Activated CD4-positive, alpha-beta T cell treated with anti-CD3 and anti-CD28 coated beads for 36 hours (primary cell): Measurements from ENCODE around the gene TCTA. TPM values are rescaled to one million over a fixed set of nuclear protein-coding genes. Genes with fewer than 3 reads are reported as not detected.

ENCODE experiments used
- ATAC-seq: fragments of 200-7000 bp; cut with Tn5 transposase; one replicate; pipeline ENCODE4 v1.10.0; 2021; ENCODE audit warnings: mild to moderate bottlenecking, moderate library complexity
- CTCF ChIA-PET: fragments of 350-600 bp; sonication (Branson Sonifier 250); formaldehyde crosslinking; loops from one replicate; lab custom pipeline; 2021; ENCODE audit warnings: antibody characterized with exemption; lab: Charles Lee
- POLR2A ChIA-PET: fragments of 350-600 bp; sonication (Branson Sonifier 250); formaldehyde crosslinking; loops from one replicate; lab custom pipeline; 2021; ENCODE audit warnings: antibody characterized with exemption, inconsistent platforms; lab: Charles Lee
- DNase-seq: peaks from one replicate; pipeline ENCODE4 v3.0.0-alpha.2; 2020
- H3K27ac Mint-ChIP-seq: one replicate; pipeline ENCODE4 v1.8.0; 2021; ENCODE audit warnings: mixed read lengths
- H3K27me3 Mint-ChIP-seq: one replicate; pipeline ENCODE4 v1.8.0; 2021; ENCODE audit warnings: mixed read lengths
- H3K36me3 Mint-ChIP-seq: one replicate; pipeline ENCODE4 v1.8.0; 2021; ENCODE audit warnings: low read depth, mixed read lengths
- H3K4me1 Mint-ChIP-seq: one replicate; pipeline ENCODE4 v1.8.0; 2021; ENCODE audit warnings: mixed read lengths
- H3K4me3 Mint-ChIP-seq: one replicate; pipeline ENCODE4 v1.8.0; 2021; ENCODE audit warnings: mild to moderate bottlenecking, moderate library complexity, mixed read lengths
- H3K9me3 Mint-ChIP-seq: one replicate; pipeline ENCODE4 v1.8.0; 2021; ENCODE audit warnings: low read depth, mixed read lengths
- intact Hi-C, 2 experiments: fragments of 100-400 bp; cut with DNase I in 1 of 2; cut with micrococcal nuclease in 1 of 2; formaldehyde crosslinking; loops; one replicate each; pipeline versions ENCODE4 v1.14.2 to v1.15.1; 2022 to 2024; cut with DNase I, micrococcal nuclease
- total RNA-seq, 2 experiments: library from RNA; stranded (reverse); gene quantifications; one replicate each; pipeline ENCODE4 v1.2.3, GENCODE V29; 2021

TCTA gene
- total RNA-seq, 2 experiments from 2014 or later = 9.4 TPM

DNA sequence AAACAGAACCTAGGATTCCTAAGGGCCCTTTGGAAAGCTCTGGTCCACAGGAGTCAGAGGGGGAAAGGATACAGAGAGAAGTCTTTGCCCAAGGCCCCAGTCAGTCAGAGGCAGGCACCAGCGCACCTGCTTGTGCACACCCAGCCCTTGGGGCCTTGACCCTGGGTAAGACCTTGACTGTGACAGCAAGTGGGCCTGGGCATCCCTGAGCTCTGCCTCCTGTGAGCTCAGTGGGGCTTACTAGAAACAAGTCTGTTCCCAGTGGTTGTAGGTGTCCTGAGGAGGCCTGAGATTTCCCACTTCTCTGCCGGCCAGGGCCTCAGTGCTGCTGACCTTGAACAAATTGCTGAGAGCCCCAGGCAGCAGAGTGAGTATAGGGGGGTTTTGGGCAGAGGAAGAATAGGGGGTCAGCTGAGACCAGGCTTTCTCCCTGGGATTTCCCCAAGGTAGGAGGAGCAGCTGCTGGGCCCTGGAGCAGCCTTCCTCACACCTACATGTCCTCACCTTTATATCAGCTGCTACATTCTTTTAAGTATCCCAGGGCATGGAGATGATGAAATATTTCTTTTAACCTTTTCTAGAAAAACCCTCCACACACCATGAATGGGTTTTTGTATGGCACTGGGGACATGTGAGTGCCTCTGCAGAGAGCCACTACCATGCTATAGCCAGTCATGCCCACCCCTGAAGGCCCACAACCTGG is 48.1 kb downstream of the TCTA start:
- Mint-ChIP-seq H3K9me3 (no peaks in the 10 kb centered on the region), H3K36me3 (no peaks in the 10 kb centered on the region), H3K4me1 (no peaks in the 10 kb centered on the region), H3K27me3 (no peaks in the 10 kb centered on the region), H3K27ac (no peak overlapping the region), H3K4me3 (no peak overlapping the region)
- no peak for DNase-seq
- CTCF ChIA-PET = interaction anchor here (0.6 kb wide), 1 partner anchor 291 kb away, joined by 3 read pairs; no protein-coding TSS in a partner anchor
- POLR2A ChIA-PET = no interaction called here
- ATAC-seq = no peak
- intact Hi-C loops = no loop called here

DNA sequence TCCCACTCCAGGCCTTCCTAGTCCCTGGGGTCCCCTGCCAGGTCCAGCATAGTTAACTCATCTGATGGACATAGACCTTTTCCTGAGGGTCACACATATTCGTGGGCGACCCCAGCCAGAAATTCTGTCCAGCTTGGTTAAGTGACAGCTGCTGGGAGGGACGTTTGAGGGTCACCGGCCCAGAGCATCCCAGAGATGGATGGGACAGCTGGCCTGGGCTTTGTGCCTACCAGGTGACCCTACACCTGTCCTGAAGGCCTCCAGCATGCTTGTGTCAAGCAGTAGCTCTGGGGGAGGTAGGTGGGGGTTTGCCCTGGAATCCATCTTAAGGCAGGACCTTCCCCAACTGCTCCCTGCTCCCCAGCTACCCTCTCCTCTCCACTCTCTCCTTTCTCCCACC is 48.7 kb downstream of the TCTA start:
- intact Hi-C loops = no loop called here
- ATAC-seq (no peak), DNase-seq (no peak)
- Mint-ChIP-seq H3K4me3 (no peak overlapping the region), H3K36me3 (no peaks in the 10 kb centered on the region), H3K27me3 (no peaks in the 10 kb centered on the region), H3K27ac (no peak overlapping the region), H3K9me3 (no peaks in the 10 kb centered on the region), H3K4me1 (no peaks in the 10 kb centered on the region)
- ChIA-PET CTCF (no interaction called here), POLR2A (no interaction called here)

DNA sequence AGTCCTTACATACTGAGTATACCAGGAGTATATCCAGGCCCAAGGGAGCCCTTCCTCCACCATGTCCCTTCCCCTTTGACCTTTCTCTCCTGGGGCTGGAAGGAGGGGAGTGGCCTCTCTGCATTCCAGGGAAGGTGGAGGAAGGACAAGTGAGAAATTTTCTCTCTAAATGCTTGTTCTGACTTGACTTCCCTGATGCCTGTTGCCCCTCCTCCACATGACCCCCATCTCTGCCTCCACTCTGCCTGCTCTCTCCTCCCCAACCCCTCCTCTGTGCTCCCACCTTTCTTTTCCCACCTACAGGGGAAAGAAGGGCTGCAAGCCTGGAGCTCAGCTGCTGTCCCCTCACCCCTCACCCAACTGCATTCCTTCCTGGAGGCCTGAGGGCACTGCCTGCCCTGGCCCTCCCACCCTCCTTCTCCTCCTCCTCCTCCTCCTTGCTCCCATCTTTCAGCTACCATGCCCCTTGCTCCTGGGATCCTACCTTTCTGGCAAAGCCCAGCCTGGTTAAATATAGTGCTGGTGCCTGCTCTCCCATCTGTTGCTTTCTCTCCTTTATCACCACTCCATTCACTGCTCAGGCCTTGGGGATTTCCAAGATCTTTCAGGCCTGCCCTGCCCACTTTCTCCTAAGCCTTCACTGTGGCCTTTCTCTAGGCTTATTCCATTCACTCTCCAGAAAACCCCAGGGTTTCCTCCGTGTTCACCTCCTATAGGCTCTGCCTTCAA is 49.4 kb downstream of the TCTA start:
- no peaks in the 10 kb centered on the region for H3K9me3 Mint-ChIP-seq
- ATAC-seq = no peak
- H3K27me3 Mint-ChIP-seq = no peaks in the 10 kb centered on the region
- no peak overlapping the region for H3K4me3 Mint-ChIP-seq
- no peak for DNase-seq
- no peak overlapping the region for H3K27ac Mint-ChIP-seq
- no peaks in the 10 kb centered on the region for H3K36me3 Mint-ChIP-seq
- CTCF ChIA-PET = no interaction called here
- POLR2A ChIA-PET = no interaction called here
- H3K4me1 Mint-ChIP-seq = no peaks in the 10 kb centered on the region
- intact Hi-C loops = no loop called here

DNA sequence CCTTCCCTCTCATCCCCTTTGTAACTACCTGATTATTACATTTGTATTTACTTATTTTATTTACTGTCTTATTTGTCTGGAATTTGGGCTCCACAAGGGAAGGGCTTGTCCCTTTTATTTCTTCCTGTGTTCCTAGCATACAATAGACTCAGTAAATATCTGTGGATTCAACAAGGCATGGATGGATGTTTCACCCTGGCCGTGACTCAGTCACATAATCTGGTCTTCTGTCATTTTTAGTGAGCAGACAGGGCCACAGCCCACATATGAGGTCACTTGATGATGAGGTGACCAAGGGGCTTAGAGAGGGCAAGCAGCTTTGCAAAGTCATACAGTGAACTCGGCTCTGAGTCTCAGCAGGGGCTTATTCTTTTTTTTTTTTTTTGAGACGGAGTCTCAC is 50.0 kb downstream of the TCTA start:
- ChIA-PET CTCF (interaction anchor here (1.4 kb wide), 1 partner anchor 10 kb away, joined by 3 read pairs; no protein-coding TSS in a partner anchor), POLR2A (interaction anchor here (0.5 kb wide), 1 partner anchor 175 kb away, joined by 9 read pairs; no protein-coding TSS in a partner anchor)
- no peaks in the 10 kb centered on the region for H3K36me3 Mint-ChIP-seq
- intact Hi-C loops = no loop called here
- no peak for DNase-seq
- ATAC-seq = no peak
- H3K27ac Mint-ChIP-seq = no peak overlapping the region
- no peak overlapping the region for H3K4me3 Mint-ChIP-seq
- no peaks in the 10 kb centered on the region for H3K9me3 Mint-ChIP-seq
- H3K27me3 Mint-ChIP-seq = no peaks in the 10 kb centered on the region
- no peaks in the 10 kb centered on the region for H3K4me1 Mint-ChIP-seq

DNA sequence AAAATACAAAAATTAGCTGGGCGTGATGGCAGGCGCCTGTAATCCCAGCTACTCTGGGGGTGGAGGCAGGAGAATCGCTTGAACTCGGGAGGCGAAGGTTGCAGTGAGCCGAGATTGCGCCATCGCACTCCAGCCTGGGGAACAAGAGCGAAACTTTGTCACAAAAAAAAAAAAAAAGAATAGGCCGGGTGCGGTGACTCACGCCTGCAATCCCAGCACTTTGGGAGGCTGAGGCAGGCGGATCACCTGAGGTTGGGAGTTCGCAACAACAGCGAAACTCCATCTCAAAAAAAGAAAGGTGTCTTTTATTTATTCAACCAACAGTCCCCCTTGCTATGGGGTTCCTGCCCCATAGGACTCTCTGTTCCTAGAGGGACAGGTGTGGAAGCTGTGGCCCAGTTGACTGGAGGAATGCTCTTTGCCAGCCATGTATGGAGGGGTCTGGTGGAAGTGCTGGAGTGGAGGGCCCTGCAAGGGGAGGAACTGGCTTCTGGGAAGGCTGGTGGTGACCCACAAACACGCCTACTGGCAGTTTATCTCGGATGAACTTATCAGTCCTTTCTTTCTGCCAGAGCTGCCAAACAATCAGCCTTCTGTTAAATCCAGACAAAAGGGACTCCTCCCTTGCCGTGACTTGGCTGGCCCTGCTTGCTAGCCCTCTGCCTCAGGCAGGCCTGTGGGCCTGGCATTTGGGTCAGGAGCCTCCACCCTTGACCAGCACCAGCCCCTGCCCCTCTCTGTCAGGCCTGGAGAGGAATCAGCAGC is 53.2 kb downstream of the TCTA start:
- no peaks in the 10 kb centered on the region for H3K9me3 Mint-ChIP-seq
- no peaks in the 10 kb centered on the region for H3K27me3 Mint-ChIP-seq
- peaks cover 6% of the 10 kb centered on the region for H3K4me1 Mint-ChIP-seq
- H3K36me3 Mint-ChIP-seq = no peaks in the 10 kb centered on the region
- CTCF ChIA-PET = no interaction called here
- no peak overlapping the region for H3K27ac Mint-ChIP-seq
- no peak for DNase-seq
- POLR2A ChIA-PET = no interaction called here
- intact Hi-C loops = no loop called here
- no peak for ATAC-seq
- H3K4me3 Mint-ChIP-seq = no peak overlapping the region

Other genes starting within 250 kb of the TCTA start
- 10 to 100 TPM; 19.5 to 22.2 TPM for gene CCDC71, start 246.1 kb upstream of the TCTA start, total RNA-seq
- 1 to 10 TPM; 1.2 to 3.1 TPM for gene KLHDC8B, start 240.8 kb upstream of the TCTA start, total RNA-seq
- 1 to 10 TPM; 3.7 to 3.9 TPM for gene C3orf62, start 135.2 kb upstream of the TCTA start, total RNA-seq
- gene USP4, start 72.4 kb upstream of the TCTA start, total RNA-seq = 10 to 100 TPM; 69.3 to 71.8 TPM
- gene GPX1, start 54.1 kb upstream of the TCTA start, total RNA-seq = 100 to 1,000 TPM; 182 to 306 TPM
- gene RHOA, start 447 bp upstream of the TCTA start, total RNA-seq = 100 to 1,000 TPM; 438 to 449 TPM
- gene AMT, start 10.1 kb downstream of the TCTA start, total RNA-seq = 1 to 10 TPM; 3.6 to 4.1 TPM
- 10 to 100 TPM in 1 of 2 experiments, 1 to 10 TPM in 1; 9.5 to 12.6 TPM for gene NICN1, start 16.9 kb downstream of the TCTA start, total RNA-seq
- 1 to 10 TPM; 9.0 to 9.2 TPM for gene DAG1, start 57.8 kb downstream of the TCTA start, total RNA-seq
- under 1 TPM; 0.09 to 0.11 TPM for gene BSN, start 142.1 kb downstream of the TCTA start, total RNA-seq